ENCODE data around the gene MAML1.
"Not testable (repeated sequence)": the region's sequence is repeated elsewhere in the genome, so short reads cannot be mapped to it uniquely, and the experiment has no call there.

Gene MAML1

DNA sequence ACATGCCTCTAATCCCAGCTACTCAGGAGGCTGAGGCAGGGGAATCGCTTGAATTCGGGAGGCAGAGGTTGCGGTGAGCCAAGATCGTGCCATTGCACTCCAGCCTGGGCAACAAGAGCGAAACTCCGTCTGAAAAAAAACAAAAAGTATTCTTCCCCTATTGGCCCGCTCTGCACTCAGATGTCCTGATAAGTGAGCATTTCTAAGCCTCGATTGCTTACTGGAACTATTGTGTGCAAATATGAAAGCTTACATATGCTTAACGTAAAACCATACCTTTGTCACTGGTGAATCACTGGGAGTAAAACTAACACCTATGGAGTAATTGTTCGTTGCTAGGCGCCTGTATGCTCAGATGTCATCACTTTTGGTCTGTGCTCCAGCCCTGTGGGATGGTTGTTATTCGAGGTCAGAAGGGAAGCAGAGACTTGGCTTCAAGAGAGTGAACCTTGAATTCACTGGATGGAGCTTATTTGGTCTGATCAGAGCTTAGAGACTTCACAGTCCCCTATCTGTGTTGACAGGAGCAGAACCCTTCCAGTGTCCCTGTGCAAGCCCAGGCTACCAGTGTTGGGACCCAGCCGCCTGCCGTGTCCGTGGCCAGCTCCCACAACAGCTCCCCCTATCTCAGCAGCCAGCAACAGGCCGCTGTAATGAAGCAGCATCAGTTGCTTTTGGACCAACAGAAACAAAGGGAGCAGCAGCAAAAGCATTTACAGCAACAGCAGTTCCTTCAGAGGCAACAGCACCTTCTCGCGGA lies 35.9 kb downstream of the MAML1 start:
- DNase-seq (ENCODE audit: low spot score) (no peak), FAIRE-seq (no peak)

- DNase-seq (ENCODE audit: low spot score), result no peak
- no peak for FAIRE-seq
Measured at GRCh38 chr5:179769271-179769670, 36.6 kb downstream of the MAML1 start.

DNA sequence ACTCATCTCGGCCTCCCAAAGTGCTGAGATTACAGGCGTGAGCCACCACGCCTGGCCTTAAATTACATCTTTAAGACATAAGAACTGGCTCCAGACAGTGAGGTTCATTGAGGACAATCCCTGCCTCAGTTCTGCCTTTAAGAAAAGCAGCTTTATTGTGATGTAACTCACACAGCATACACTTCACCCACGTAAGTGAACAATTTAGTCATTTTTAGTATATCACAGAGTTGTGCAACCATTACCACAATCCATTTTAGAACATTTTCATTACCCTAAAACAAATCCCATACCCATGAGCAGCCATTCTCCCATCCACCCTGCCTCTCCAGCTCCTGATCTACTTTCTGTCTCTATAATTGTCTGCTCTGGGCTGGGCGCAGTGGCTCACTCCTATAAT lies 37.2 kb downstream of the MAML1 start:
- DNase-seq (ENCODE audit: low spot score) (no peak), FAIRE-seq (no peak)

- no peak for FAIRE-seq
Measured at GRCh38 chr5:179771311-179771895, 38.8 kb downstream of the MAML1 start.

GRCh38 chr5:179772351-179772750 lies 39.7 kb downstream of the MAML1 start:
- DNase-seq (ENCODE audit: low spot score), result no peak
- FAIRE-seq, result no peak

More at GRCh38 chr5:179771311-179771895, 38.8 kb downstream of the MAML1 start:
- no peak for DNase-seq (ENCODE audit: low spot score)

DNA sequence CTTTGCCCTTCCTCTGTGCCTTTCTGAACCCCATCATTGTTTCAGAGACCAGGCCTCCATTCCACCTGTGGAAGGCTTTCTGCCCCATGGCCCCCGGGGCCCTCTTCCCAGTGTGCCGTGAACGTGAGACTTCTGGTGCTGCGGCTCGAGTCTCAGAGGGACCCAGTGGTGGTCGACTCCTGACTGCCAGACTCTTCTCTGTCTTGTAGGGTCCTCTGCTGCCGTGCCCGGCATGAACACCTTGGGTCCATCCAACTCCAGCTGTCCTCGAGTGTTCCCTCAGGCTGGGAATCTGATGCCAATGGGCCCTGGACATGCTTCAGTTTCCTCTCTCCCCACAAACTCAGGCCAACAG lies 41.0 kb downstream of the MAML1 start:
- DNase-seq (ENCODE audit: low spot score), result no peak
- no peak for FAIRE-seq

DNA sequence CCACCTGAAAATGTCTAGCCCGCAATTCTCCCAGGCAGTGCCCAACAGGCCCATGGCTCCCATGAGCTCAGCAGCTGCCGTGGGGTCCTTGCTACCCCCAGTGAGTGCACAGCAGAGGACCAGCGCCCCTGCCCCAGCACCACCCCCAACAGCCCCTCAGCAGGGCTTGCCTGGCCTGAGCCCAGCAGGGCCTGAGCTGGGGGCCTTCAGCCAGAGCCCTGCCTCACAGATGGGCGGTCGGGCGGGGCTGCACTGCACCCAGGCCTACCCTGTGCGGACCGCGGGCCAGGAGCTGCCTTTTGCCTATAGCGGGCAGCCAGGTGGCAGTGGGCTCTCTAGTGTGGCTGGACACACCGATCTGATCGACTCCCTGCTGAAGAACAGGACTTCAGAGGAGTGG lies 41.8 kb downstream of the MAML1 start:
- no peak for FAIRE-seq
- no peak for DNase-seq (ENCODE audit: low spot score)

DNA sequence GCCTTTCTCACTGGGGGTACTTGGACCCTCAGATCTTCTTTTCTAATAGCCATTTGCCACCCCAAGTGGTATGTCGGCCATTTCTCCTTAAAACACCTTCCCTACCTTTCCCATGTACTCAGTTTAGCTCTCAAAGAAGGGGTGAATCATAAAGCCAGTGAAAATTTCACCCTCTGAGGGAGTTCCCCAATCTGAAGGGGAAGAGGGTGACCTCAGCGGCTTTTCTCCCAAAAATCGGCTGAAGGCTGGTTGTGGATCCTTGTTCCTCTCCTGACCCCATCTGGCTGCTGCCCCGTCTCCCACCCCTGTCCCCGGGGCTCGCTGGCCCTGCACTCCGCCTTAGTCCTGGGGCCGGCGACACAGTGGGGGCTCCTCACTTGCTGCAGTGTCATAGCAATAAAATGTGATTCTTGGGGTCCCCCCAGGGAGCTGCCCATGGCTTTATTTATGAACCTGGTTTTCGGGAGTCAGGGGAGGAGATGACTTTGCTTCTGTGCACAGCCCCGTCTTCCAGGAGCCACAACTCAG lies 43.9 kb downstream of the MAML1 start:
- FAIRE-seq (no peak), DNase-seq (ENCODE audit: low spot score) (no peak)

- DNase-seq (ENCODE audit: low spot score) (no peak), FAIRE-seq (no peak)
Measured at GRCh38 chr5:179777456-179777855, 44.8 kb downstream of the MAML1 start.

DNA sequence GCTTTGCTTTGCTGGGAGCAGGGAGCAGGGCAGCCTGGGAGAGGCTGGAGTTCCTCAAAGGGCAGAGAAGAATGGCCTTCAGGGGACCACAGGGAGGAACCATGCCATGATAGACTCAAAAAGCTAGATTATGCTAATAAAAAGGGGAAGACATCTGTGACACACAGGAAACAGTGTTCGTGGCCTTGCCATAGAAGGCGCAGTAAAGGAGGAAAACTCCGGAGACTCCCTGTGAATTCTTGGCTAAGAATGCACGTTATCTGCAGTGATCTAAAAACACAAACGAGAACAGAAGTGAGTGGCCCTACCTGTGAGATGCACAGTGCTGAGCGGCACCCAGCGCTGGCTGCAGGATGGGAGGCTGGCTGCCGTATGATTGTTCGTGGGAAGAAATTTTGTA lies 45.3 kb downstream of the MAML1 start:
- FAIRE-seq (no peak), DNase-seq (ENCODE audit: low spot score) (no peak)

DNA sequence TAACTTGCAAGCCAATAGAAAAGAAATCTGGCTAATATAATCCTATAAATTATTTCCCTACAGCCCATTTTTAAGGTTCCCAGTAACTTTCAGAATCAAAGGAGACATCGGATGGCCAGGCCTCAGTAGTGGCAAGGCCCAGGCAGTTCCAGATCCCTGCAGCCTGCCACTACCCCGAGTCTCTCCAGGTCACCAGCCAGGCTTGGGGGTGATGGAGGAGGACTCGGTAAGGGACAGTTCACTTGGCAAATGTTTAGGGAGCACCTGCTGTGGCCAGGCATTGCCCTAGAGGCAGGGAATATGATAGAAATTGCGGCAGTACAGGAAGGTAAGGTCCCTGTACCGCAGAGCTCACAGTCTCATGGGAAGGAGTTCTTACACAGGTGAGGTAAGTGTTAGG lies 46.0 kb downstream of the MAML1 start:
- FAIRE-seq (no peak), DNase-seq (ENCODE audit: low spot score) (no peak)

DNA sequence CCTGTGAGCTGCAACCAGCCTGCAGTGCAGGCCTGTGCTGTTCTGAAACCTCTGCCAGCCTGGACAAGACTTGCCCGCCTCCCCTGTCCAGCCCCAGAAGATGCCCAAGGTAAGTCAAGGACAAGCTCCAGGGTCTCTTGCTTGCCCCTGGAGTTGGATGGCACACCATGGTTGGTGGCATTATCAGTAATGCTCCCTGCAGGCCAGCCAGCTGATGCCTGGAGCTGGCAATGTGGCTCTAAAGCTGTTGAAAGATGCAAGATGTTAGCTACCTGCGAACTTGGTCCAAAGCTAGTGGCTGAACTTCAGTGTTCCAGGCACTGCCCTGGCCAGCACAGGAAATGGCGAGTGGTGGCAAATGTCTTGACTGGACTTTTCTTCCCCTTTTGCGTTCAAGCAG lies 47.2 kb downstream of the MAML1 start:
- DNase-seq (ENCODE audit: low spot score) (no peak), FAIRE-seq (no peak)

DNA sequence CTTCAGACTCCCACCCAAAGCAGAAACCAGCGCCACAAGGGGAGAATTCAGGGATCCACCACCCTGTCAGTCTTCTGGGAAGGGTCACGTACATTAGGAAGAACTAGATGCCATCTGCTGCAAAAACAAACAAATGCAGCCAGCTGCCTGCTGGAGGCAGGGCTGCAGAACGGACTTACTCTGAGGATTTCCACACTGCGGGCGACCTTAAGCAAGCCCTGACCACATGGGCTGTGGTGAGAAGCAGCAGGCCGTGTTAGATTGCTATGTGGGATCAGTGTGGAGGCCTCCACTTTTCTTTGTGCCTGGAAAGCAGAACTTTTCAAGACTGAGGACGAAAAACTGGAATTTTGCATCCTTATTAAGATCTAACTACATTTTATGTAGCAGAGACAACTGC lies 47.7 kb downstream of the MAML1 start:
- no peak for FAIRE-seq
- DNase-seq (ENCODE audit: low spot score), result no peak

GRCh38 chr5:179781846-179782245 lies 49.2 kb downstream of the MAML1 start:
- no peak for FAIRE-seq
- DNase-seq (ENCODE audit: low spot score), result no peak

- DNase-seq (ENCODE audit: low spot score) (no peak), FAIRE-seq (no peak)
Measured at GRCh38 chr5:179783128-179783527, 50.5 kb downstream of the MAML1 start.

DNA sequence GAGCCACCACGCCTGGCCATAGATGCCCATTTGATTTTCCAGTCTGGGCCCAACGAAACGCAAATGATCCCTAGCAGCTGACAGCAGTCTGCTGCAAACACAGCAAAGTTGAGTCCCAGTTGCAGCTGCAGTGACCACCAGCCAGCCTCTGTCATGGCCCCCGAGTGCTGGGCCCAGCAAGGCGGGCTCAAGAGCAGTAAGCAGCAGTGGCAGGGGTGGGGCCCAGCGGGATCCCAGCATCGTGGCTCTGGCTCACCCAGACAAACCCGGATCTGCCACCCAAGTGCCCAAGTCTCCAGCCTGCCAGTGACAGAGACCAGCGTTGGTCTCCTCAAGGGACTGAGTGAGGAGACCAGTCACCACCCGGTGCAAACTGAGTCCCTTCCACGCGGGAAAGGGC lies 54.2 kb downstream of the MAML1 start:
- FAIRE-seq, result no peak
- no peak for DNase-seq (ENCODE audit: low spot score)

DNA sequence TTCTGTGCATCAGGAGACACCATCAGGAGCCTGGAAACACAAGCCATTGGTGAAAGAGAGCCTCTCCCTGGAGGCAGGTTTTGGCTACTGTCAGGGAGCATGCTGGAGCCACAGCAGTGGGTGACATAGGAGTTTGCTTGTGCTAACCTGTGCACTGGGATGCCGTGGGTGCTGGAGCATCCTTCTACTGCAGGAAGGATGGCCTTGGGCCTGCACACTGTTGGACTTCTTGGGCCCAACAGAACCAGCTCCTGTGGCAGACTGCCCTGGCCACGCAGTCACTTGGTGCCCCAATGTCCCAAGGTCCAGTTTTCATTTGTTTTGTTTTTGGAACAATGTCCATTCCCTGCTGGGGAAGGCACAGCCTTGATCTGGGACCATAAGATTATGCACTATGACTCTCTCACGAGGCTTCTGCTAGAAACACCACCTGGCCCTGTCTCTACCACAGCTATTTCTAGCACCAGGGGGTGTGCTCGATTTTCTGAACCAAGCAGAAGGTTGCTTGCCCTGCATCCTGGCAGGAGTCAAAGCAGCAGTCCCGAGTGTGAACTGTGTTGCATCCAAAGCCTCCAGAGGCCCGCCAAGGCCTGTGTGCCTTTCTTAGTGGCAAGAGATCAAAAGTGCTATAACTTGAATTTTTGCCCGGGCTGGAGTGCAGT lies 55.7 kb downstream of the MAML1 start:
- FAIRE-seq, result no peak

GRCh38 chr5:179789278-179789677 lies 56.7 kb downstream of the MAML1 start:
- not testable (repeated sequence) for DNase-seq (ENCODE audit: low spot score); FAIRE-seq

More for the DNA sequence above, 55.7 kb downstream of the MAML1 start:
- no peak for DNase-seq (ENCODE audit: low spot score)

DNA sequence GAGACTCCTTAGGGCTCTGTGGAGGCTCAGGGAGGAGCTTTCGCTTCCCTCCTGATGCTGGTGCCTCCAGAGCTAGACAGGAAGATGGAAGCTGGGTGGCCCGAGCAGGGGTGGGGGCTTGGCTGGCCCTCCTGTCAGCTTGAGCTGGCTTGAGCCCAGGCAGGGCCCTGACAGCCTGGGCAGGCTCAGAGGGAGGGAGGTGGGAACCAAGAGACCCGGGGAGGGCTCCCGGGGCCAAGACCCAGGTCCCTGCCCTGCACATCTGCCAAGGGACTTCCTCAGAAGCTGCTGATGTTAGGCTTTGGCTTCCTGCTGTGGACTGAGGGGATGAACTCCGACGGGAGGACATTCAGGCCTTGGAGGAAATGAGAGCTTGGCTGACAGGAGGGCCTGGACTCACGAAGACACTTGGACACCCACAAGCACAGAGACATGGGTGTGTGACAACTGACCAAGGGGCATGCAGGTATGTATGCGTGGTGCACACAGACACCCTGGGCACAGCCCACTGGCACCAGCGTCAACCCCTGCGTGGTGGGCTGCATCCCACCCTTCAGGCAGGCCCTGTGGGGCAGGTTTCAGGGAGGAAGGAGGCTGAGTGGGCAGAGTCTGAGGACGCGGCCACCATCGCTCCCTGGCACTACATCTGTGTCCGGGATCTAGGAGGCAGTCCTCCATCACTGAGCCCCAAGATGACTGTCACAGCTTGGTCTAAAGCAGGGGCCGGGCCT lies 59.4 kb downstream of the MAML1 start:
- DNase-seq (ENCODE audit: low spot score) (no peak), FAIRE-seq (no peak)

DNA sequence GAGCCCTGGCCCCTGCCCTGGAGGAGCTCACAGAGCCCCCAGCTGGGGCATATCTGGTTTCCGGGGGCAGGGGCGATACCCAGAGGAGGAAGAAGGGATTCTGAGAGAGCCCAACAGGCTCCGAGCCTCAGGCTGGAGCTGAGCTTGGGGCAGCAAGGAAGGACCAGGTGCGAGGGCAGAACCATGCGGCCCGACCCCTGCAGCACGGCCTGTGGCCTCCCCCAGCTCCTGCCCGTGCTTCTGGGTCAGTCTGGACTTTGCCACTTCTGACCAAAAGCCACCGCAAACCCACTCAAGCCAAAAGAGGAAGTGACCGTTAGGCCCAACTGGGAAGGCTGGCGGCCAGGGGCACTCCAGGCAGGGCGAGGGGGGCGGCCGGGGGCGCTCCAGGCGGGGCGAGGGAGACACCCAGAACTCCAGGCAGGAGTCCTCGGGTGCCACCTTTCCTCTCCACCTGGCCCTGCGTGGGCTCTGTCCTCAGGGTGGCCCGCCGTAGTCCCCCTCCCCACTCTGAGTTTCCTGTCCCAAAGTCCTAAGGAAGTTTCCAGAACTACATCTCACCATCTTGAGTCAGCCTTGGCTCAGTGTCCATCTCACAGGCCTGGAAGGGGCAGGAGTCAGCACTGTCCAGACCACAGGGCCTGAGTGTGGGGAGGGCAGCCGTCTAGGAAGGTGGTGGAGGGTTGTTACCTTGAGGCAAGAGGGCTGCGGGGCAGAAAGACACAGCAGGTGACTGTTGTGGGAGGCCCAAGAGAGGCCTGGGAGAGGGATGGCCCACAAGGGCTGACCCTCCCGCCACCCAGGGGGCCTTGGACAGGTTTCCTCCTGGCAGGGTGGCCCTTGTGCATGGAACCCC lies 60.2 kb downstream of the MAML1 start:
- FAIRE-seq (no peak), DNase-seq (ENCODE audit: low spot score) (no peak)
